Calu3 (cell line): ENCODE measurements around the gene OPCML. TPM values are rescaled to one million over a fixed set of nuclear protein-coding genes. Genes with fewer than 3 reads are reported as not detected.

Source experiments
- BruUV-seq: library from RNA; stranded (reverse); fragments of 400-500 nt; replicated peaks from 2 replicates; lab custom pipeline; 2021; lab: Mats Ljungman, UMichigan
- CTCF ChIA-PET: fragments of 300-600 bp; sonication (Branson Sonifier 250); formaldehyde crosslinking; loops from one replicate; lab custom pipeline; 2022; ENCODE audit warnings: antibody characterized with exemption; lab: Charles Lee
- DNase-seq: peaks from one replicate; pipeline ENCODE4 v3.0.0; 2022
- H3K27ac Mint-ChIP-seq: one replicate; pipeline ENCODE4 v1.8.0; 2022; ENCODE audit warnings: mixed read lengths; ENCODE audit not compliant: unreplicated experiment
- H3K27me3 Mint-ChIP-seq: one replicate; pipeline ENCODE4 v1.8.0; 2022; ENCODE audit warnings: mixed read lengths; ENCODE audit not compliant: unreplicated experiment
- H3K36me3 Mint-ChIP-seq: one replicate; pipeline ENCODE4 v1.8.0; 2022; ENCODE audit warnings: mild to moderate bottlenecking, moderate library complexity, mixed read lengths; ENCODE audit not compliant: insufficient read depth, unreplicated experiment
- H3K4me1 Mint-ChIP-seq: one replicate; pipeline ENCODE4 v1.8.0; 2022; ENCODE audit warnings: mild to moderate bottlenecking, low read depth, mixed read lengths; ENCODE audit not compliant: unreplicated experiment
- H3K4me3 Mint-ChIP-seq: one replicate; pipeline ENCODE4 v1.8.0; 2022; ENCODE audit warnings: mild to moderate bottlenecking, low read depth, moderate library complexity, mixed read lengths; ENCODE audit not compliant: unreplicated experiment
- H3K9me3 Mint-ChIP-seq: one replicate; pipeline ENCODE4 v1.8.0; 2022; ENCODE audit warnings: low read depth, mixed read lengths; ENCODE audit not compliant: unreplicated experiment
- intact Hi-C: fragments of 100-400 bp; cut with micrococcal nuclease; formaldehyde crosslinking; loops from one replicate; pipeline ENCODE4 v1.10.0; 2022; ENCODE audit not compliant: unreplicated experiment
- total RNA-seq: library from RNA; stranded (reverse); gene quantifications from 2 replicates; pipeline ENCODE4 v1.2.3, GENCODE V29; 2022
- TF ChIP-seq, protein P1 (sequence below): fragments of 200-600 bp; IDR thresholded peaks from one replicate; pipeline ENCODE4 v1.8.0; 2022; ENCODE audit warnings: antibody characterized with exemption; ENCODE audit not compliant: unreplicated experiment

OPCML gene
- total RNA-seq, 1 experiment from 2014 or later, result not detected

- no peak overlapping the region for H3K27ac Mint-ChIP-seq
- H3K4me1 Mint-ChIP-seq, result no peaks in the 10 kb centered on the region
- H3K4me3 Mint-ChIP-seq, result no peak overlapping the region
- intact Hi-C loops, result no loop called here
- no peak for DNase-seq
- peaks cover 3% of the 10 kb centered on the region for H3K9me3 Mint-ChIP-seq
- H3K27me3 Mint-ChIP-seq, result no peaks in the 10 kb centered on the region
- CTCF ChIA-PET, result no interaction called here
- TF ChIP-seq, protein P1, sequence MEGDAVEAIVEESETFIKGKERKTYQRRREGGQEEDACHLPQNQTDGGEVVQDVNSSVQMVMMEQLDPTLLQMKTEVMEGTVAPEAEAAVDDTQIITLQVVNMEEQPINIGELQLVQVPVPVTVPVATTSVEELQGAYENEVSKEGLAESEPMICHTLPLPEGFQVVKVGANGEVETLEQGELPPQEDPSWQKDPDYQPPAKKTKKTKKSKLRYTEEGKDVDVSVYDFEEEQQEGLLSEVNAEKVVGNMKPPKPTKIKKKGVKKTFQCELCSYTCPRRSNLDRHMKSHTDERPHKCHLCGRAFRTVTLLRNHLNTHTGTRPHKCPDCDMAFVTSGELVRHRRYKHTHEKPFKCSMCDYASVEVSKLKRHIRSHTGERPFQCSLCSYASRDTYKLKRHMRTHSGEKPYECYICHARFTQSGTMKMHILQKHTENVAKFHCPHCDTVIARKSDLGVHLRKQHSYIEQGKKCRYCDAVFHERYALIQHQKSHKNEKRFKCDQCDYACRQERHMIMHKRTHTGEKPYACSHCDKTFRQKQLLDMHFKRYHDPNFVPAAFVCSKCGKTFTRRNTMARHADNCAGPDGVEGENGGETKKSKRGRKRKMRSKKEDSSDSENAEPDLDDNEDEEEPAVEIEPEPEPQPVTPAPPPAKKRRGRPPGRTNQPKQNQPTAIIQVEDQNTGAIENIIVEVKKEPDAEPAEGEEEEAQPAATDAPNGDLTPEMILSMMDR, result no peak
- no TSS peak for BruUV-seq
- no peaks in the 10 kb centered on the region for H3K36me3 Mint-ChIP-seq
Observed at GRCh38 chr11:133058501-133058900, 473.8 kb downstream of the OPCML start.

DNA sequence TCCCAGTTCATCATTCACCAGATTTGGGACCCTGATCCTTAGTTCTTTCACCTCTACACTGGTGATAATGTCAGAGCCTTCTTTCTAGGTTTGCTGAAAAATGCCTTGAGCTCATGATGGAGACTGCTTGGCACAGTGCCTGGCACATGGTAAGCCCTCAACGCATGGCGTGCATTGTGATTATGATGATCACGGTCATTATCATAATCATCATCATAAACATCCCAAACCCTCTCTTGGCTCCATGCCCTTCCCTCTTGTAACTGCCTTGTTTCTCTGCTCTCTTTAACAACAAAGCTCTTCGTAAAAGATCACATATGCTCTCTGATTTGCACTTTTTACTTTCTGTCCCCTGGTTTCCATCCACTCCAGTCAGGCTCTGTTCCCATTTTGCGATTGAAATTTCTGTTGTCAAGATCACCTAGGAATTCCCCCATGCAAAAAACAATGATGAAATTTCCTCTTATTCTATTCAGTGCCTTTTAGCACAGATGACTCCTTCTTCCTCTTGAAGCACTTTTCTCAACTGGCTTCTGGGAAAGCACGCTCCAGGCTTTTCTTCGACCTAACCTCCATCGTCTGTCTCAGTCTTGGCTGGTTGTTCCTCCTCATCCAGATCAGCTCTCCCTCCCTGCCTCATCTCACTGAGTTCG lies 479.1 kb downstream of the OPCML start:
- intact Hi-C loops, result no loop called here
- no peak overlapping the region for H3K4me3 Mint-ChIP-seq
- H3K4me1 Mint-ChIP-seq, result no peaks in the 10 kb centered on the region
- BruUV-seq, result no TSS peak
- peaks cover 11% of the 10 kb centered on the region for H3K9me3 Mint-ChIP-seq
- CTCF ChIA-PET, result no interaction called here
- H3K27me3 Mint-ChIP-seq, result no peaks in the 10 kb centered on the region
- H3K27ac Mint-ChIP-seq, result no peak overlapping the region
- no peaks in the 10 kb centered on the region for H3K36me3 Mint-ChIP-seq
- TF ChIP-seq, protein P1, result no peak
- no peak for DNase-seq

DNA sequence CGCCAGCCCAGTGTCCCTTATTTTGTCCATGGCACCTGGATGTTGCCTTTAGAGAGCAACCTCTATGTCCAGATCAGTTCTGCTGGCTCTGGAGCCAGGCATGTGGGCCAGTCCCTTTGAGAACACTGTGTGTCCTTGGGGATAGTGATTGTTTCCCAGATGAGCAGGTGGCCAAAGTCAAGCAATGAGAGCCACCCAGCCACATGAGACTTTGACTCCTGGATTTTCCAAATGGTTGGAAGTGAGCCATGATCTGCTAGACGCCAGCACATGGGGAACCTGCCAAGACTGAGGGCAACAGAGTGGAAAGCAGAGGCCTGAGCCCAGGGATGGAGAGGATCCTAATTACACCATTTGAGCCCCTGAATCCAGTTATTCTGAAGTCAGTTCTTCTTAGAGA lies 479.8 kb downstream of the OPCML start:
- Mint-ChIP-seq H3K9me3 (peaks cover 8% of the 10 kb centered on the region), H3K27me3 (no peaks in the 10 kb centered on the region), H3K27ac (no peak overlapping the region), H3K4me1 (no peaks in the 10 kb centered on the region), H3K36me3 (no peaks in the 10 kb centered on the region), H3K4me3 (no peak overlapping the region)
- intact Hi-C loops, result no loop called here
- no TSS peak for BruUV-seq
- CTCF ChIA-PET, result no interaction called here
- TF ChIP-seq, protein P1, result no peak
- DNase-seq, result no peak

DNA sequence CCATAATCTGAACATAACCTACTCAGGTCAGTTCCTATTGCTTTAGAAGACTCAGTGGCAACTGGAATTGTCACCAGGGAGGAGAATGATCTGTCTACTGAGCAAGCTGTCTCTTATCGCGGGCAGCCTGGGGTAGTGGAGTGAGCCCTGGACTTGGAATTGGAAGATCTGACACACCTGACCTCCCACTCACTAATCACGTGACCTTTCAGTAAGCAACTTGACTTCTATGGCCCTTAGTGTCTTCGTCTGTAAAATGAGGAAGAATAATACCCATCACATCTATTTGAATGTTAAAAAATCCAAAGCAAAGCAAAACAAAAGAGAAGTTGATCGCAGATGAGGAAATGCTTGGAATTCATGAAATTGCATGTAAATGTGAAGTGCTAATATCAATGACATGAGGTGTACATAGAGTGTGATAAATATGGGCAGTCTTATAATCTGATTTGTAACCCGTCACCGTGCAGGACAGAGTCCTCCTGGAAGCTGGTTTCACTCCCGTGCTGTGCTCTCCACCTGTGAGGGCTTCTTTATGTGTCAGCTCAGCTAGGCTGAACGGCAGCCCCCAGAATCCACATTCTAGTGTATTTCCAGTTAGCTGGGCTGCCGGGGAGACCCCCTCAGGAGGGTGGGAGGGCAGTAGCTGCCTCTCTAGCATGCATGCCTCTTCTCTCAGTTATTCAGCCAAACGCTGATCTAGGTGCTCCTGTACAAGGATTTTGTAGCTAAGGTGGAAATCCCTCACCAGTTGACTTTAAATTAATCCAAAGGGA lies 482.9 kb downstream of the OPCML start:
- Mint-ChIP-seq H3K27me3 (peaks cover 2% of the 10 kb centered on the region), H3K9me3 (peaks cover 8% of the 10 kb centered on the region), H3K36me3 (no peaks in the 10 kb centered on the region), H3K27ac (no peak overlapping the region), H3K4me3 (no peak overlapping the region), H3K4me1 (no peaks in the 10 kb centered on the region)
- CTCF ChIA-PET, result no interaction called here
- intact Hi-C loops, result no loop called here
- no peak for DNase-seq
- TF ChIP-seq, protein P1, result no peak
- no TSS peak for BruUV-seq
